Brain microvascular endothelial cell (primary cell): ENCODE results near the gene ARID3B.

Source experiments
- DNase-seq: peaks from one replicate; pipeline ENCODE4 v3.0.0-alpha.2; 2020
- H3K27ac ChIP-seq: fragments of 250-450 bp; sonication (Bioruptor Pico); 2 replicates; pipeline ENCODE4 v1.5.1; 2020; ENCODE audit warnings: mild to moderate bottlenecking, moderate library complexity
- H3K27me3 ChIP-seq: fragments of 250-450 bp; sonication (Bioruptor Pico); replicated peaks from 2 replicates; pipeline ENCODE4 v1.5.1; 2020; ENCODE audit warnings: mild to moderate bottlenecking
- H3K36me3 ChIP-seq: fragments of 250-450 bp; sonication (Bioruptor Pico); replicated peaks from 2 replicates; pipeline ENCODE4 v1.5.1; 2020; ENCODE audit warnings: mild to moderate bottlenecking
- H3K4me3 ChIP-seq: 2 replicates; pipeline ENCODE4 v1.5.1; 2011; ENCODE audit warnings: low read depth, mild to moderate bottlenecking, control low read depth, low read length, moderate library complexity
- CTCF ChIP-seq: IDR thresholded peaks from 2 replicates; pipeline ENCODE4 v1.5.1; 2011; ENCODE audit warnings: low read depth, mild to moderate bottlenecking, moderate library complexity, low read length, control low read depth, inconsistent platforms; ENCODE audit errors: missing control alignments
- in situ Hi-C: cut with HindIII; loops from 2 replicates; pipeline ENCODE4 v1.10.0; 2017; ENCODE audit warnings: low sequenced_read_pairs, low pct_ligation_motif_present

The ARID3B gene

GRCh38 chr15:74517096-74517495, 23.9 kb upstream of the ARID3B start:
- no peak overlapping the region for H3K4me3 ChIP-seq
- H3K27me3 ChIP-seq, result no peaks in the 10 kb centered on the region
- no peak overlapping the region for H3K27ac ChIP-seq
- DNase-seq, result no peak
- H3K36me3 ChIP-seq, result no peaks in the 10 kb centered on the region
- in situ Hi-C loops, result no loop called here
- TF ChIP-seq CTCF, result no peak

GRCh38 chr15:74519311-74519710, 21.7 kb upstream of the ARID3B start:
- in situ Hi-C loops, result no loop called here
- DNase-seq, result peak; percentile 79
- no peak overlapping the region for H3K4me3 ChIP-seq

GRCh38 chr15:74520407-74520806, 20.6 kb upstream of the ARID3B start:
- TF ChIP-seq CTCF, result no peak
- DNase-seq, result no peak
- in situ Hi-C loops, result no loop called here
- no peaks in the 10 kb centered on the region for H3K27me3 ChIP-seq
- H3K27ac ChIP-seq, result no peak overlapping the region
- no peak overlapping the region for H3K4me3 ChIP-seq
- no peaks in the 10 kb centered on the region for H3K36me3 ChIP-seq

More at GRCh38 chr15:74519311-74519710, 21.7 kb upstream of the ARID3B start:
- Histone ChIP-seq H3K27ac (peak overlapping the region; percentile 40), H3K36me3 (no peaks in the 10 kb centered on the region), H3K27me3 (no peaks in the 10 kb centered on the region)
- no peak for TF ChIP-seq CTCF

GRCh38 chr15:74523982-74524381, 17.0 kb upstream of the ARID3B start:
- no peak for DNase-seq
- in situ Hi-C loops, result no loop called here
- Histone ChIP-seq H3K36me3 (no peaks in the 10 kb centered on the region), H3K27ac (no peak overlapping the region), H3K27me3 (no peaks in the 10 kb centered on the region), H3K4me3 (no peak overlapping the region)
- TF ChIP-seq CTCF, result no peak

GRCh38 chr15:74525309-74525708, 15.7 kb upstream of the ARID3B start:
- Histone ChIP-seq H3K27ac (no peak overlapping the region), H3K36me3 (no peaks in the 10 kb centered on the region), H3K4me3 (no peak overlapping the region), H3K27me3 (no peaks in the 10 kb centered on the region)
- no peak for TF ChIP-seq CTCF
- DNase-seq, result no peak
- in situ Hi-C loops, result no loop called here

- Histone ChIP-seq H3K4me3 (no peak overlapping the region), H3K27ac (no peak overlapping the region), H3K36me3 (no peaks in the 10 kb centered on the region), H3K27me3 (no peaks in the 10 kb centered on the region)
- DNase-seq, result no peak
- no peak for TF ChIP-seq CTCF
- in situ Hi-C loops, result no loop called here
Observed at GRCh38 chr15:74525945-74526344, 15.1 kb upstream of the ARID3B start.
